VCaP (cell line): ENCODE measurements around the gene TIGD6.

Experiments used
- H3K27ac ChIP-seq: fragments of 450-650 bp; 2 replicates; pipeline ENCODE4 v1.5.1; 2017
- TF ChIP-seq, protein P1 (sequence below): fragments of 450-650 bp; conservative IDR thresholded peaks from 2 replicates; pipeline ENCODE4 v1.5.1; 2017; ENCODE audit warnings: mild to moderate bottlenecking, moderate library complexity

Gene TIGD6

DNA sequence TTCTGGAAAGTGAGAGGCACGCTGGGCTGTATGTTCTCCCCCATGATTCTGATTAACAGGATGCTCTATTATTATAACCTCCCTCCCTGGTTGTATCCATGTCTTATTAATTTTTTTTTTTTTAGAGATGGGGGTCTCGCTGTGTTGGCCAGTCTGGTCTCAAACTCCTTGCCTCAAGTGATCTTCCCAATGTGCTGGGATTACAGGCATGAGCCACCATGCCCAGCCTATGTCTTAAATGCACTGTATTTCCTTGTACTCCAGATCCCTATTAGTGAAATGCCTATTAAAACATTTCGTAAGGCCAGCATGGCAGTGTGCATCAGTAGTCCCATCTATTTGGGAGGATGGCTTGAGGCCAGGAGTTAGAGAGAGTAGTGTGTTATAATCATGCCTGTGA is 7.0 kb downstream of the TIGD6 start:
- peak overlapping the region; percentile 100 for H3K27ac ChIP-seq
- TF ChIP-seq, protein P1, sequence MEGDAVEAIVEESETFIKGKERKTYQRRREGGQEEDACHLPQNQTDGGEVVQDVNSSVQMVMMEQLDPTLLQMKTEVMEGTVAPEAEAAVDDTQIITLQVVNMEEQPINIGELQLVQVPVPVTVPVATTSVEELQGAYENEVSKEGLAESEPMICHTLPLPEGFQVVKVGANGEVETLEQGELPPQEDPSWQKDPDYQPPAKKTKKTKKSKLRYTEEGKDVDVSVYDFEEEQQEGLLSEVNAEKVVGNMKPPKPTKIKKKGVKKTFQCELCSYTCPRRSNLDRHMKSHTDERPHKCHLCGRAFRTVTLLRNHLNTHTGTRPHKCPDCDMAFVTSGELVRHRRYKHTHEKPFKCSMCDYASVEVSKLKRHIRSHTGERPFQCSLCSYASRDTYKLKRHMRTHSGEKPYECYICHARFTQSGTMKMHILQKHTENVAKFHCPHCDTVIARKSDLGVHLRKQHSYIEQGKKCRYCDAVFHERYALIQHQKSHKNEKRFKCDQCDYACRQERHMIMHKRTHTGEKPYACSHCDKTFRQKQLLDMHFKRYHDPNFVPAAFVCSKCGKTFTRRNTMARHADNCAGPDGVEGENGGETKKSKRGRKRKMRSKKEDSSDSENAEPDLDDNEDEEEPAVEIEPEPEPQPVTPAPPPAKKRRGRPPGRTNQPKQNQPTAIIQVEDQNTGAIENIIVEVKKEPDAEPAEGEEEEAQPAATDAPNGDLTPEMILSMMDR = no peak

DNA sequence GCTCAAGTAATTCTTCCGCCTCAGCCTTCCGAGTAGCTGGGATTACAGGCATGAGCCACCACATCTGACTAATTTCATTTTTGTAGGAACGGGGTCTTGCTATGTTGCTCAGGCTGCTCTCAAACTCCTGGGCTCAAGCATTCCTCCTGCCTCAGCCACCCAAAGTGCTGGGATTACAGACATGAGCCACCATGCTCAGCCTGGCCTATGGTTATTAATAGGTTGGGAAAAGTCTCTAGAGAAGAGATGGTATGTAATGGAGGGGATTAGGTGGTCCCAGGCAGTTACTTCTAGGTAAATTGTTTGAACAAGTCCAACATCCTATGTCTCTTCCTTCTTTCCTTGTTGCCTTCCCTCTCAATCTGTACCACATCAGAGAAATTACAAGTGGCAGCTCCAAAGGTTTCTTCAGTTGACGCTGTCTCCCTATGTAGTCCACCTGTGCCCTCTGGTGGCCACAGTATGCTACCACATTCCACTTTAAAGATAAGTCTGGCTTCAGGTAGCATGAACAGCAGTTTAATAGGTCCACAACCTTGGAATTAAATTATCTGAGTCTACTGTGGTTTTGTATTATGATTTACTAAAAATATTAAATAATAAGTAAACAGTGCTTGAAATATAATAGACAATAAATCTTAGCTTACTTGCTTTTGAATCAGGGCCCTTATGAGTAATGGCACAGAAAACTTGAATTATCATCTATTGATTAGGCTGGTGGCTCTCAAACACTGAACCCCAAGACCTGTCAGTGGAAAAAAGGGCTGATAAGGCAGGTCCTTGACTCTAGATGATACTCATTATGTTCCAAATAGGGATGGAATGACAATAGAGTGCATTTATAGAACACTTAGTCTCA is 9.7 kb downstream of the TIGD6 start:
- TF ChIP-seq, protein P1 = peak; percentile 95

DNA sequence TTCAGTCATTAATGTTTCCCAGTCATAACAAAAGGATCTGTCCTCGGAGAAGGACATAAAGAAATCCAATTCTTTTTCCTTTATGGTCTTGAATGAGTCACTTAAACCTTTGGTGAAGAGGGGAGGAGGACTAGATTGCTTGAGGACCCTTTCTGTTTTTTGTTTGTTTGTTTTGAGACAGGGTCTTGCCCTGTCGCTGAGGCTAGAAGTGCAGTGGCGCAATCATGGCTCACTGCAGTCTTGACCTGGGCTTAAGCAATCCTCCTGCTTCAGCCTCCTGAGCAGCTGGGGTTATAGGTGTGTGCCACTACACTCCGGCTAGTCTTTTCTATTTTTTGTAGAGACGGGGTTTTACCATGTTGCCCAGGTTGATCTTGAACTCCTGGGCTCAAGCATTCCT is 12.3 kb downstream of the TIGD6 start:
- TF ChIP-seq, protein P1 = no peak
- no peak overlapping the region for H3K27ac ChIP-seq

More for the DNA sequence above, 9.7 kb downstream of the TIGD6 start:
- peak overlapping the region; percentile 23; the same call in 1 of the 2 replicates for H3K27ac ChIP-seq

DNA sequence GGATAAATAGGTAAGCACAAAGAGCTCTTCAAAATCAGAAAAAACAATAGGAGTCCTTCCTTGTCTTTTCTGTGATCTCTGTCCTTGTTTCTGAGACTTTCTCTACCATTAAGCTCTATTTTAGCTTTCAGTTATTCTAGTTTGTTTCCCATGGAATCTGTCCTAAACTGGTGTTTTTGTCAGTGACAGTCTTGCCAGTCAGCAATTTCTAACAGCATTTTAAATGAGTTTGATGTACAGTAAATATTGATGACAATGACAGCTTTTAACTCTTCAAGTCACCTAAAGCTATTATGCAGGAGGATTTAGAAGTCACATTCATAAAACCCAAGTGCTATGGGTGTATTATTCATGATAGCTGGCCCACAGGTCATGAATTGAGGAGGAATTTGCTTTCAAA is 17.9 kb downstream of the TIGD6 start:
- TF ChIP-seq, protein P1 = no peak

DNA sequence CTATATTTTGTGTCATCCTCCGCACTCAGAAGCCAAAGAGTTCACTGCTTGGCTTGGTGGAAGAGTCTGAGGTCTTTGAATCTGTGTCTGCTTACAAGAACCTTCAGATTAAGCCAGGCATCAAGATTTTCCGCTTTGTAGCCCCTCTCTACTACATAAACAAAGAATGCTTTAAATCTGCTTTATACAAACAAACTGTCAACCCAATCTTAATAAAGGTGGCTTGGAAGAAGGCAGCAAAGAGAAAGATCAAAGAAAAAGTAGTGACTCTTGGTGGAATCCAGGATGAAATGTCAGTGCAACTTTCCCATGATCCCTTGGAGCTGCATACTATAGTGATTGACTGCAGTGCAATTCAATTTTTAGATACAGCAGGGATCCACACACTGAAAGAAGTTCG is 19.2 kb downstream of the TIGD6 start:
- TF ChIP-seq, protein P1 = no peak
- H3K27ac ChIP-seq = no peak overlapping the region

More for the DNA sequence above, 17.9 kb downstream of the TIGD6 start:
- no peak overlapping the region for H3K27ac ChIP-seq

DNA sequence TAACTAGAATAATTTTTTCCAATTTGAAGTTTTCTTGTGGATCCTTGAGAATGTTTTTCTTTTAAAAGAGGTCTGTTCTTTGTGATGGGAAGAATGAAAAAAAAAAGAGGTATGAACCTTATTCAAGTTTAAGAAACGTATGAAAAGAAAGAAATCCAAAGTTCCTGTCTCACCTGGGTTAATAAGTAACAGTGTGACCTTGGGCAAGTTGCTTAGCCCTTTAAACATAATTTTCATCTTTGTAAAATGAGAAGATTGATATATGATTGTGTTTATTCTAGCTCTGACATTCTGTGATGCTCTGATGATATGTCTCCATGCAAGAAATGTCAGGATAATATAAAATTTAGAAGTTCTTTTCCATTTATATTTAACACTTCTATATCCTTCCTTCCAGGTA is 20.6 kb downstream of the TIGD6 start:
- H3K27ac ChIP-seq = no peak overlapping the region
- TF ChIP-seq, protein P1 = no peak

DNA sequence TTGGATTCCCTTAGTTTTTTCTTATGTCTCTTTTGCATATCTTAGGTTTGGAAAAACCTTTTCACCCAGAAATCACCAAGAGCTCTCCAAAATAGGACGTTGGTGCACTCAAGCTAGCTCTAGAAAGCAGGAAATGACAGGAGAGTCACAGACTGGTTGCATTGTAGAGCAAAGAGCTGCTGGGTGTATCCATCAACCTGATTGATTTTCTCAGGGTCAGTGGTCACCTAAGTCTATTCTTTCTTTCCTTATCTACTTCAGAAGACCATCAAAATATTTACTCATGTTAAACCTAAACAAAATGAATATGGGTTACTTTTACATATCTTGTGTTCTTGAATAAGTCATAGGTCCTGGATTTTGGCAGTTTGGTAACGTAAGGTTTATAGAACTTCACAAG is 25.0 kb downstream of the TIGD6 start:
- no peak overlapping the region for H3K27ac ChIP-seq
- TF ChIP-seq, protein P1 = no peak
